CD8-positive, alpha-beta memory T cell (primary cell): ENCODE data around the gene CD244. TPM values are rescaled to one million over a fixed set of nuclear protein-coding genes. Genes with fewer than 3 reads are reported as not detected.
A peak's percentile ranks its signal among the peaks of the same experiment; 100 is the strongest.
"Not testable (repeated sequence)": the region's sequence is repeated elsewhere in the genome, so short reads cannot be mapped to it uniquely, and the experiment has no call there.

Experiments
- CTCF ChIA-PET: fragments of 350-600 bp; sonication (Branson Sonifier 250); formaldehyde crosslinking; loops from one replicate; lab custom pipeline; 2021; ENCODE audit warnings: antibody characterized with exemption; lab: Charles Lee
- POLR2A ChIA-PET: fragments of 350-600 bp; sonication (Branson Sonifier 250); formaldehyde crosslinking; loops from one replicate; lab custom pipeline; 2021; ENCODE audit warnings: antibody characterized with exemption; lab: Charles Lee
- DNase-seq, 5 donors: peaks; one replicate each; pipeline versions ENCODE4 v3.0.0 to v3.0.0-alpha.2; 2020 to 2022; ENCODE audit warnings: mixed read lengths in 1 of 5
- H3K27ac ChIP-seq: one replicate; pipeline ENCODE4 v1.7.0; 2013; ENCODE audit warnings: low read depth, mild to moderate bottlenecking, low read length, moderate library complexity
- H3K27me3 ChIP-seq: 2 replicates; pipeline ENCODE4 v1.7.0; 2013; ENCODE audit warnings: low read length, mild to moderate bottlenecking; ENCODE audit not compliant: insufficient read depth, poor library complexity, severe bottlenecking
- H3K36me3 ChIP-seq: 2 replicates; pipeline ENCODE4 v1.7.0; 2013; ENCODE audit warnings: mild to moderate bottlenecking, low read length, moderate library complexity; ENCODE audit not compliant: insufficient read depth
- H3K4me1 ChIP-seq: 2 replicates; pipeline ENCODE4 v1.7.0; 2013; ENCODE audit warnings: mild to moderate bottlenecking, low read length, moderate library complexity; ENCODE audit not compliant: insufficient read depth
- H3K4me3 ChIP-seq: 2 replicates; pipeline ENCODE4 v1.7.0; 2013; ENCODE audit warnings: mild to moderate bottlenecking, low read length
- H3K9me3 ChIP-seq: 2 replicates; pipeline ENCODE4 v1.7.0; 2013; ENCODE audit warnings: mild to moderate bottlenecking, low read length
- H3K27ac Mint-ChIP-seq, 8 donors: one replicate each; pipeline ENCODE4 v1.8.0; 2020 to 2021; ENCODE audit warnings: mixed read lengths in 8 of 8, mild to moderate bottlenecking in 6 of 8, inconsistent platforms in 3 of 8, moderate library complexity in 3 of 8
- H3K27me3 Mint-ChIP-seq, 2 donors: one replicate each; pipeline ENCODE4 v1.8.0; 2020 to 2021; ENCODE audit warnings: mixed read lengths in 2 of 2, mild to moderate bottlenecking in 1 of 2, moderate library complexity in 1 of 2
- H3K36me3 Mint-ChIP-seq, 3 donors: one replicate each; pipeline ENCODE4 v1.8.0; 2020 to 2021; ENCODE audit warnings: mixed read lengths in 3 of 3, inconsistent platforms in 1 of 3, mild to moderate bottlenecking in 1 of 3
- H3K4me1 Mint-ChIP-seq, 3 donors: one replicate each; pipeline ENCODE4 v1.8.0; 2020 to 2021; ENCODE audit warnings: mixed read lengths in 3 of 3, inconsistent platforms in 1 of 3, mild to moderate bottlenecking in 1 of 3
- H3K4me3 Mint-ChIP-seq, 7 donors: one replicate each; pipeline ENCODE4 v1.8.0; 2020 to 2021; ENCODE audit warnings: mixed read lengths in 7 of 7, mild to moderate bottlenecking in 6 of 7, moderate library complexity in 4 of 7, inconsistent platforms in 2 of 7
- H3K9me3 Mint-ChIP-seq, 5 donors: one replicate each; pipeline ENCODE4 v1.8.0; 2020 to 2022; ENCODE audit warnings: mixed read lengths in 5 of 5, mild to moderate bottlenecking in 3 of 5, moderate library complexity in 2 of 5, inconsistent platforms in 1 of 5
- polyA plus RNA-seq: library from polyadenylated mRNA; unstranded; fragments of 300-500 nt; fragmentation: Illumina TruSeq; gene quantifications from one replicate; pipeline ENCODE4 v1.2.3, GENCODE V29; 2021
- total RNA-seq, 2 experiments: library from RNA; stranded (reverse); gene quantifications; one replicate each; pipeline ENCODE4 v1.2.3, GENCODE V29; 2021

Gene CD244
- total and polyA plus RNA-seq, 3 experiments from 2014 or later = 1.8 to 40.7 (median 1.9) TPM

GRCh38 chr1:160789702-160790611 is 72.7 kb downstream of the CD244 start:
- ChIA-PET CTCF (interaction anchor here (0.7 to 1.4 kb wide), 5 partner anchors 10 to 47 kb away, joined by 3 to 4 read pairs (median 3); no protein-coding TSS in a partner anchor), POLR2A (no interaction called here)
- Mint-ChIP-seq H3K27ac (peak overlapping the region in 1 of 8 donors; percentile 50), H3K9me3 (no peaks in the 10 kb centered on the region), H3K4me3 (no peak overlapping the region), H3K27me3 (no peaks in the 10 kb centered on the region), H3K4me1 (peaks cover 3 to 10% (median 10%) of the 10 kb centered on the region in 3 donors), H3K36me3 (no peaks in the 10 kb centered on the region)
- Histone ChIP-seq H3K27me3 (no peaks in the 10 kb centered on the region), H3K4me3 (no peak overlapping the region), H3K27ac (no peak overlapping the region), H3K36me3 (no peaks in the 10 kb centered on the region), H3K4me1 (peaks cover 4% of the 10 kb centered on the region), H3K9me3 (no peaks in the 10 kb centered on the region)
- no peak for DNase-seq

- H3K36me3 Mint-ChIP-seq = no peaks in the 10 kb centered on the region
- Histone ChIP-seq H3K36me3 (no peaks in the 10 kb centered on the region), H3K27ac (no peak overlapping the region), H3K27me3 (no peaks in the 10 kb centered on the region), H3K4me3 (no peak overlapping the region), H3K9me3 (no peaks in the 10 kb centered on the region), H3K4me1 (no peaks in the 10 kb centered on the region)
- H3K9me3 Mint-ChIP-seq = no peaks in the 10 kb centered on the region
- ChIA-PET CTCF (interaction anchor here (0.9 to 1.4 kb wide), 2 partner anchors 10 to 12 kb away, joined by 3 to 4 read pairs; no protein-coding TSS in a partner anchor), POLR2A (no interaction called here)
- H3K4me1 Mint-ChIP-seq = peaks cover 0 to 4% (median 3%) of the 10 kb centered on the region in 3 donors
- no peak overlapping the region for H3K4me3 Mint-ChIP-seq
- peak overlapping the region in 1 of 8 donors; percentile 63 for H3K27ac Mint-ChIP-seq
- no peak for DNase-seq
- H3K27me3 Mint-ChIP-seq = no peaks in the 10 kb centered on the region
Observed at GRCh38 chr1:160789051-160789701, 73.5 kb downstream of the CD244 start.

- H3K36me3 Mint-ChIP-seq, POLR2A ChIA-PET, H3K9me3 ChIP-seq, H3K4me3 Mint-ChIP-seq, H3K36me3 ChIP-seq, H3K9me3 Mint-ChIP-seq, H3K27ac Mint-ChIP-seq, H3K27me3 ChIP-seq, H3K4me1 ChIP-seq, H3K4me3 ChIP-seq, H3K27me3 Mint-ChIP-seq, H3K27ac ChIP-seq: not testable (repeated sequence)
- CTCF ChIA-PET = interaction anchor here (4.0 kb wide), 1 partner anchor 48 kb away, joined by 20 read pairs; no protein-coding TSS in a partner anchor
- peak in 1 of 5 donors; percentile 10 for DNase-seq
- H3K4me1 Mint-ChIP-seq = peaks cover 12 to 14% (median 13%) of the 10 kb centered on the region in 3 donors
Observed at GRCh38 chr1:160782988-160783765, 79.5 kb downstream of the CD244 start.

GRCh38 chr1:160781914-160782689 is 80.6 kb downstream of the CD244 start:
- Mint-ChIP-seq H3K4me3 (peak overlapping the region; percentile 51 to 84 (median 67)), H3K27ac (peak overlapping the region in 7 of 8 donors; percentile 63 to 95 (median 83)), H3K36me3 (no peaks in the 10 kb centered on the region), H3K4me1 (peaks cover 16 to 20% (median 19%) of the 10 kb centered on the region in 3 donors), H3K27me3 (no peaks in the 10 kb centered on the region), H3K9me3 (no peaks in the 10 kb centered on the region)
- POLR2A ChIA-PET = interaction anchor here (1.0 kb wide), 1 partner anchor 14 kb away, joined by 3 read pairs; the partner anchor contains the start of gene LY9
- DNase-seq = no peak
- Histone ChIP-seq H3K9me3 (no peaks in the 10 kb centered on the region), H3K4me3 (no peak overlapping the region), H3K36me3 (no peaks in the 10 kb centered on the region), H3K4me1 (peaks cover 7% of the 10 kb centered on the region), H3K27me3 (no peaks in the 10 kb centered on the region), H3K27ac (no peak overlapping the region)
- CTCF ChIA-PET = interaction anchor here (0.7 to 10.5 kb wide), 8 partner anchors 10 to 171 kb away, joined by 3 to 77 read pairs (median 4); partner anchors contain the start of genes ITLN2 and LY9

GRCh38 chr1:160781186-160781766 is 81.4 kb downstream of the CD244 start:
- peak overlapping the region in 5 of 8 donors; percentile 63 to 95 (median 84) for H3K27ac Mint-ChIP-seq
- DNase-seq = no peak
- H3K4me3 Mint-ChIP-seq = peak overlapping the region in 2 of 7 donors; percentile 12 to 67

GRCh38 chr1:160780398-160780755 is 82.3 kb downstream of the CD244 start:
- peaks cover 7% of the 10 kb centered on the region for H3K4me1 ChIP-seq
- Mint-ChIP-seq H3K36me3 (no peaks in the 10 kb centered on the region), H3K4me3 (no peak overlapping the region), H3K4me1 (peaks cover 16 to 21% (median 19%) of the 10 kb centered on the region in 3 donors), H3K27me3 (no peaks in the 10 kb centered on the region), H3K27ac (no peak overlapping the region), H3K9me3 (no peaks in the 10 kb centered on the region)
- no peak overlapping the region for H3K27ac ChIP-seq
- CTCF ChIA-PET = interaction anchor here (1.0 to 10.5 kb wide), 13 partner anchors 10 to 173 kb away, joined by 3 to 77 read pairs (median 4); partner anchors contain the start of genes ITLN2 and LY9
- H3K27me3 ChIP-seq = no peaks in the 10 kb centered on the region
- POLR2A ChIA-PET = interaction anchor here (1.4 kb wide), 1 partner anchor 16 kb away, joined by 5 read pairs; the partner anchor contains the start of gene LY9
- H3K4me3 ChIP-seq = no peak overlapping the region
- H3K9me3 ChIP-seq = no peaks in the 10 kb centered on the region
- DNase-seq = no peak
- H3K36me3 ChIP-seq = no peaks in the 10 kb centered on the region

More at GRCh38 chr1:160781186-160781766, 81.4 kb downstream of the CD244 start:
- Histone ChIP-seq H3K27ac (no peak overlapping the region), H3K4me3 (no peak overlapping the region), H3K4me1 (peaks cover 7% of the 10 kb centered on the region), H3K27me3 (no peaks in the 10 kb centered on the region), H3K9me3 (no peaks in the 10 kb centered on the region), H3K36me3 (no peaks in the 10 kb centered on the region)
- ChIA-PET POLR2A (interaction anchor here (1.0 kb wide), 1 partner anchor 15 kb away, joined by 3 read pairs; the partner anchor contains the start of gene LY9), CTCF (interaction anchor here (0.6 to 10.5 kb wide), 11 partner anchors 9 to 172 kb away, joined by 3 to 77 read pairs (median 4); partner anchors contain the start of genes ITLN2 and LY9)
- no peaks in the 10 kb centered on the region for H3K27me3 Mint-ChIP-seq
- no peaks in the 10 kb centered on the region for H3K9me3 Mint-ChIP-seq
- H3K4me1 Mint-ChIP-seq = peaks cover 16 to 21% (median 19%) of the 10 kb centered on the region in 3 donors
- no peaks in the 10 kb centered on the region for H3K36me3 Mint-ChIP-seq
